A549 (cell line): ENCODE data around the gene VPS13D.

Experiments
- CBX2 ChIP-seq: fragments of 200-600 bp; sonication (generic); IDR thresholded peaks from 2 replicates; pipeline ENCODE4 v1.6.1; 2016; ENCODE audit warnings: low read depth, mild to moderate bottlenecking, borderline replicate concordance
- CTCF ChIP-seq: fragments of >200 bp; sonication (Bioruptor Twin); formaldehyde crosslinking; IDR thresholded peaks from 3 replicates; pipeline ENCODE4 v1.5.1; 2016
- KDM5A ChIP-seq: fragments of 200-600 bp; sonication (generic); IDR thresholded peaks from 2 replicates; pipeline ENCODE4 v1.6.1; 2016; ENCODE audit warnings: antibody characterized with exemption, mild to moderate bottlenecking
- RCOR1 ChIP-seq: fragments of 150-350 bp; IDR thresholded peaks from 2 replicates; pipeline ENCODE4 v1.6.1; 2014; ENCODE audit warnings: antibody characterized with exemption, low read length, low read depth
- REST ChIP-seq: fragments of 200-600 bp; sonication (generic); IDR thresholded peaks from 2 replicates; pipeline ENCODE4 v1.6.1; 2016; ENCODE audit warnings: antibody characterized with exemption, mild to moderate bottlenecking, moderate library complexity
- RNF2 ChIP-seq: fragments of 200-600 bp; sonication (generic); IDR thresholded peaks from 2 replicates; pipeline ENCODE4 v1.6.1; 2016; ENCODE audit warnings: low read depth, mild to moderate bottlenecking, antibody characterized with exemption, moderate library complexity, borderline replicate concordance
- SREBF2 ChIP-seq: fragments of 450-650 bp; IDR thresholded peaks from 2 replicates; pipeline ENCODE4 v1.6.1; 2014; ENCODE audit warnings: mild to moderate bottlenecking, moderate library complexity

DNA sequence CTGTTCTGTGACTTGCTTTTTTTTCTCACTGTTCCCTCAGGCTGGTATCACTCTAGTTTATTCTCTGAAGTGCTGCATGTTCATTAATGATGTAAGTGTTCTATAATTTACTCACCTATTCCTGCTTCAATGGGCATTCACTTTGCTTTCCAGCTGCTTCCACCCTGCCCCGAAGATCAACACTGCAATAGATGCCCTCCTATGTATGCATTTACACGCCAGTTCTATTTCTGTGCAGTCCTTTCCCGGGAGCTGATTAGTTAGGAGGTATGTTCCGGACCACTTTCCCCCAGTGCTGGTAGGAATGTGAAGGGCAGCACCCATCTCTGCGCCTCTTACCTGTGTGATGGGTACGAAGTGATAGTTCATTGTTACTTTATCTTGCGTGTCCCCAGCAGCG, 284.8 kb downstream of the VPS13D start:
- TF ChIP-seq REST, result no peak
- no peak for TF ChIP-seq RNF2
- no peak for TF ChIP-seq CBX2
- no peak for TF ChIP-seq KDM5A
- TF ChIP-seq SREBF2, result no peak
- no peak for TF ChIP-seq CTCF
- TF ChIP-seq RCOR1, result no peak
